ENCODE measurements around the gene CLEC17A. TPM values are rescaled to one million over a fixed set of nuclear protein-coding genes. Genes with fewer than 3 reads are reported as not detected.

Gene CLEC17A
- total and polyA plus RNA-seq, 2 of the 13 experiments (the other 11 are each of a cell fraction or from before 2014, with no cell fraction given) = not detected

DNA sequence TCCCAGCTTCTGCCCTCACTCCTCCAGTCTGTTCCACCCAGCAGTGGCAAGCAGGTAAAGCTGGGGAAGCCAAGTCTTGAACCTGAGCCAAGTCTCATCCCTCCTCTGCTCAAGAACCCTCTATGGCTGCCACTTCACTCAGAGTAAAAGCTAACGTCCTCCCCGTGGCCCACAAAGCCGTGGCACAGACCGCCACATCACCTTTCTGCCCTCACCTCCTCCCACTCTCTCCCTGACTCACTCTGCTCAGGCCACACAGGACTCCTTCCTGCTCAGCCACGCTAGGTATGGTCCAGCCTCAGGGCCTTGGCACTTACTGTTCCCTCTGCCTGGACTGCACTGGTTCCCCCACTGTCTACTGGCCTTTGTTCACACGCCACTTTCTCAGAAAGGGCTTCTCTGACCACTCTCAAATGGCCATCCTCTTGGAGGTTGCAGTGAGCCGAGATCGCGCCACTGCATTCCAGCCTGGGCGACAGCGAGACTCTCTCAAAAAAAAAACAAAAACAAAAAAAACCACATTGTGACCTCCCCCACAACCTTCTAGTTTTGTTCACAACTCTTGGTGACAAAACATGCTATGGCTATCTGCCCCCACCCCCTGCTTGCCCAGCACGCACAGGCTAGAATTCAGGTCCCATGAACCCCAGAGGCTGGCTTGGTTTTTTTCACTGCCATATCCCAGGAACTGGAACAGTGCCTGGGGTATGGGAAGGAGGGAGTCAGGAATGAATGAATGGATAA is 26.8 kb upstream of the CLEC17A start:
- no peak overlapping the region for H2AFZ ChIP-seq (ENCODE audit: low read length)
- peak overlapping the region; percentile 70 for H3K4me2 ChIP-seq (ENCODE audit: low read depth, low read length)
- H3K36me3 ChIP-seq (replicated peaks in 1 of 2; ENCODE audit: control insufficient read depth in 1 of 2, insufficient read depth in 2 of 2, low read length in 2 of 2) = peaks cover 3 to 4% of the 10 kb centered on the region in 2 experiments; a peak in 2 of 5 replicates
- H3K27me3 ChIP-seq (ENCODE audit: control insufficient read depth in 1 of 2, insufficient read depth in 2 of 2, low read length in 2 of 2) = no peaks in the 10 kb centered on the region
- TF ChIP-seq ZNF614 (CRISPR knock-in tag; IDR thresholded peaks at IDR 0.05; ENCODE audit: borderline replicate concordance) (peak; percentile 1; the same call in 1 of the 2 replicates), ZZZ3 (CRISPR knock-in tag; IDR thresholded peaks at IDR 0.05; ENCODE audit: borderline replicate concordance) (no peak), ZFX (CRISPR knock-in tag; IDR thresholded peaks at IDR 0.05; ENCODE audit: low read depth) (0 out of 2 replicates have a peak, but pooled peaks have one; percentile 2), ZBTB33 (CRISPR knock-in tag; IDR thresholded peaks at IDR 0.05) (peak; percentile 84), ZNF768 (CRISPR knock-in tag; IDR thresholded peaks at IDR 0.05) (peak; percentile 26; the same call in 1 of the 2 replicates)
- no TSS peak for BruUV-seq (replicated peaks)
- H3K9me3 ChIP-seq (ENCODE audit: low read length) = no peaks in the 10 kb centered on the region
- intact Hi-C loops (cut with micrococcal nuclease; ENCODE audit: unreplicated experiment) = no loop called here
- peaks cover 49% of the 10 kb centered on the region for H3K4me1 ChIP-seq (ENCODE audit: insufficient read depth, low read length)
- ChIA-PET POLR2A (interaction anchor here (1.1 to 2.6 kb wide), 3 partner anchors 36 to 38 kb away, joined by 3 to 17 read pairs (median 5); partner anchors contain the start of gene DNAJB1), CTCF (ENCODE audit: low intra/inter-chr PET ratio, low total read pairs) (interaction anchor here (1.3 to 1.4 kb wide), 2 partner anchors 16 to 51 kb away, joined by 4 to 6 read pairs; partner anchors contain the start of gene NDUFB7)
- H4K20me1 ChIP-seq (ENCODE audit: insufficient read depth, low read length) = no peaks in the 10 kb centered on the region; the same call in 1 of the 2 replicates
- ATAC-seq (no peak), DNase-seq (ENCODE audit: low spot score) (no peak), FAIRE-seq (no peak)
- peaks cover 51% of the 10 kb centered on the region for H3K79me2 ChIP-seq (ENCODE audit: insufficient read depth, low read length)
- 93% methylated on average over 12 of the region's 12 CpGs for WGBS (ENCODE audit: low lambda C conversion rate)
- in situ Hi-C loops (cut with HindIII; ENCODE audit: extremely low pct_ligation_motif_present, low pct_unique_long_range_greater_than_20kb) = no loop called here
- no peak overlapping the region for H3K4me3 ChIP-seq (replicated peaks in 1 of 3; ENCODE audit: insufficient read depth in 1 of 3, low read depth in 2 of 3, low read length in 3 of 3)
- no peak overlapping the region for H3K9ac ChIP-seq (ENCODE audit: insufficient read depth, low read depth, low read length)
- H3K27ac ChIP-seq (ENCODE audit: extremely low read length, insufficient read depth, low read length) = no peak overlapping the region
